ENCODE data around the gene CIZ1. TPM values are rescaled to one million over a fixed set of nuclear protein-coding genes. Genes with fewer than 3 reads are reported as not detected.
A peak's percentile ranks its signal among the peaks of the same experiment; 100 is the strongest.

Gene CIZ1
- total and polyA plus RNA-seq, 10 of the 15 experiments (the other 5 are each of a cell fraction or from before 2014, with no cell fraction given), result 1.8 to 91.6 (median 35.4) TPM

- TF ChIP-seq PRDM15 (CRISPR knock-in tag; IDR thresholded peaks at IDR 0.05), result no peak
- peak in 1 of 2 experiments; percentile 97; a peak in 2 of 3 replicates for TF ChIP-seq EGR1 (IDR thresholded peaks at IDR 0.05; ENCODE audit: borderline replicate concordance in 1 of 2, low read depth in 2 of 2, low read length in 2 of 2)
- no peak for TF ChIP-seq PAX8 (IDR thresholded peaks at IDR 0.05)
- peak; percentile 54 for TF ChIP-seq NR2C1 (IDR thresholded peaks at IDR 0.05)
- TF ChIP-seq BHLHE40 (IDR thresholded peaks at IDR 0.05; ENCODE audit: borderline replicate concordance in 1 of 2, low read depth in 2 of 2, low read length in 1 of 2), result peak; percentile 92 to 97
- TF ChIP-seq KLF5 (IDR thresholded peaks at IDR 0.05; ENCODE audit: partially characterized antibody), result peak; percentile 75
- peak; percentile 75 for TF ChIP-seq NR2F1 (conservative IDR thresholded peaks at IDR 0.05)
- TF ChIP-seq MYC (IDR thresholded peaks at IDR 0.05; ENCODE audit: insufficient read depth, insufficient read length, insufficient replicate concordance, low read length, severe bottlenecking), result no peak
- peak; percentile 89 for TF ChIP-seq NKRF (conservative IDR thresholded peaks at IDR 0.05)
- TF ChIP-seq NFXL1 (IDR thresholded peaks at IDR 0.05; ENCODE audit: borderline replicate concordance), result 0 out of 2 replicates have a peak, but pooled peaks have one; percentile 28
- peak; percentile 76; the same call in 1 of the 2 replicates for TF ChIP-seq SMARCA5 (IDR thresholded peaks at IDR 0.05)
- TF ChIP-seq POLR2A (IDR thresholded peaks at IDR 0.05; ENCODE audit: low read depth, low read length), result peak; percentile 58; the same call in 1 of the 2 replicates
- peak; percentile 81 for TF ChIP-seq BACH1 (IDR thresholded peaks at IDR 0.05; ENCODE audit: borderline replicate concordance)
- peak; percentile 84 for TF ChIP-seq IKZF1 (conservative IDR thresholded peaks at IDR 0.05)
- peak; percentile 93 for TF ChIP-seq LARP7 (IDR thresholded peaks at IDR 0.05)
- TF ChIP-seq CHD2 (IDR thresholded peaks at IDR 0.05; ENCODE audit: borderline replicate concordance, low read depth, low read length), result no peak
- TF ChIP-seq ZNF207 (IDR thresholded peaks at IDR 0.05; ENCODE audit: borderline replicate concordance), result peak; percentile 47; the same call in 1 of the 2 replicates
- peak; percentile 48 for TF ChIP-seq SP1 (IDR thresholded peaks at IDR 0.05; ENCODE audit: low read depth, low read length)
- no peak for TF ChIP-seq TCF7 (IDR thresholded peaks at IDR 0.05; ENCODE audit: borderline replicate concordance)
- TF ChIP-seq TAF1 (IDR thresholded peaks at IDR 0.05; ENCODE audit: borderline replicate concordance, low read depth, low read length), result no peak
- peak; percentile 77; the same call in 1 of the 2 replicates for TF ChIP-seq RELB (IDR thresholded peaks at IDR 0.05; ENCODE audit: low read depth)
- TF ChIP-seq TCF3 (IDR thresholded peaks at IDR 0.05; ENCODE audit: borderline replicate concordance, insufficient read depth, low read depth, low read length), result no peak
- no peak for TF ChIP-seq EED (IDR thresholded peaks at IDR 0.05; ENCODE audit: low read depth)
- no peak for TF ChIP-seq SUPT20H (IDR thresholded peaks at IDR 0.05; ENCODE audit: borderline replicate concordance, control insufficient read depth, low read depth, low read length)
- peak; percentile 33; the same call in 1 of the 2 replicates for TF ChIP-seq SIN3A (IDR thresholded peaks at IDR 0.05; ENCODE audit: low read depth, low read length)
- no peak for TF ChIP-seq NFYA (IDR thresholded peaks at IDR 0.05; ENCODE audit: borderline replicate concordance, low read depth, low read length)
Measured at GRCh38 chr9:128127568-128127989, 63.8 kb downstream of the CIZ1 start, which contains the start of gene PTGES2 (continued).
